Measurements from ENCODE around the gene EXOSC2. TPM values are rescaled to one million over a fixed set of nuclear protein-coding genes. Genes with fewer than 3 reads are reported as not detected.

Gene EXOSC2
- total and polyA plus RNA-seq, 3 experiments from 2014 or later = 24.2 to 88.4 (median 83.5) TPM

- no peak overlapping the region for H3K27ac ChIP-seq (ENCODE audit: low read depth, low read length)
- H3K36me3 ChIP-seq (ENCODE audit: insufficient read depth, low read length) = no peaks in the 10 kb centered on the region
- H3K4me1 ChIP-seq (ENCODE audit: insufficient read depth, low read length) = no peaks in the 10 kb centered on the region
- H3K27me3 ChIP-seq (ENCODE audit: insufficient read depth, low read length, poor library complexity, severe bottlenecking) = no peaks in the 10 kb centered on the region
- Mint-ChIP-seq H3K4me1 (peaks cover 3 to 30% (median 15%) of the 10 kb centered on the region in 3 donors), H3K27ac (peak overlapping the region in 1 of 8 donors; percentile 31), H3K4me3 (no peak overlapping the region), H3K36me3 (peaks cover 0 to 3% (median 2%) of the 10 kb centered on the region in 3 donors), H3K27me3 (no peaks in the 10 kb centered on the region), H3K9me3 (no peaks in the 10 kb centered on the region)
- no peaks in the 10 kb centered on the region for H3K9me3 ChIP-seq (ENCODE audit: low read length)
- no peak overlapping the region for H3K4me3 ChIP-seq (ENCODE audit: low read length)
- CTCF ChIA-PET = no interaction called here
- DNase-seq = no peak
- POLR2A ChIA-PET = no interaction called here
These were observed 48.4 kb downstream of the EXOSC2 start for GRCh38 chr9:130741831-130742449.

DNA sequence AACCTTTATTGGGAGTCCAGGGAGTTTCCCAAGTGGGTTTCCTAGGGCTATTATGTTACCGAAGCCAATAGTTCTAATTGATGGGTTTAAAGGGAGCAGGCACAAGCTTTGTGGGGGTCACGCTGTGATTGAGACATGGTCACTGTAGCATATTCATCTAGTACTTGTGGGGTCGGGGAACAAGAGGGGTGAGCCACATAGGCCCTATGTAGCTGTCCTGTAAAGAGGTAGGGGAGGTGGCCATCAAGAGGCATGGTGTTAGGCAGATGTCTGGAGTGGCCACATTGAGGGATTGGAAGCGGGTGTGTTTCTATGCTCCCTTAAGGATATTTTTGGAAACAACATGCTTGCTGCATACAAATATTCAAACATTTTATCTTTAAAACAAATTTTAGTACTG, 50.1 kb downstream of the EXOSC2 start:
- Mint-ChIP-seq H3K27me3 (no peaks in the 10 kb centered on the region), H3K9me3 (no peaks in the 10 kb centered on the region), H3K4me3 (no peak overlapping the region), H3K4me1 (peaks cover 3 to 36% (median 15%) of the 10 kb centered on the region in 3 donors), H3K27ac (peak overlapping the region in 2 of 8 donors; percentile 40 to 51), H3K36me3 (peaks cover 0 to 3% (median 2%) of the 10 kb centered on the region in 3 donors)
- Histone ChIP-seq H3K27ac (ENCODE audit: low read depth, low read length) (no peak overlapping the region), H3K36me3 (ENCODE audit: insufficient read depth, low read length) (no peaks in the 10 kb centered on the region), H3K4me1 (ENCODE audit: insufficient read depth, low read length) (no peaks in the 10 kb centered on the region), H3K9me3 (ENCODE audit: low read length) (no peaks in the 10 kb centered on the region), H3K4me3 (ENCODE audit: low read length) (no peak overlapping the region), H3K27me3 (ENCODE audit: insufficient read depth, low read length, poor library complexity, severe bottlenecking) (no peaks in the 10 kb centered on the region)
- CTCF ChIA-PET = interaction anchor here (1.0 kb wide), 1 partner anchor 8 kb away, joined by 3 read pairs; no protein-coding TSS in a partner anchor
- POLR2A ChIA-PET = no interaction called here
- DNase-seq = no peak

- H3K4me3 Mint-ChIP-seq = no peak overlapping the region
- H3K4me3 ChIP-seq (ENCODE audit: low read length) = no peak overlapping the region
- no peaks in the 10 kb centered on the region for H3K36me3 ChIP-seq (ENCODE audit: insufficient read depth, low read length)
- H3K27ac ChIP-seq (ENCODE audit: low read depth, low read length) = no peak overlapping the region
- H3K27ac Mint-ChIP-seq = no peak overlapping the region
- no peaks in the 10 kb centered on the region for H3K4me1 ChIP-seq (ENCODE audit: insufficient read depth, low read length)
- CTCF ChIA-PET = no interaction called here
- POLR2A ChIA-PET = no interaction called here
- DNase-seq = no peak
- no peaks in the 10 kb centered on the region for H3K27me3 ChIP-seq (ENCODE audit: insufficient read depth, low read length, poor library complexity, severe bottlenecking)
- H3K9me3 Mint-ChIP-seq = no peaks in the 10 kb centered on the region
- no peaks in the 10 kb centered on the region for H3K27me3 Mint-ChIP-seq
- no peaks in the 10 kb centered on the region for H3K9me3 ChIP-seq (ENCODE audit: low read length)
- H3K36me3 Mint-ChIP-seq = peaks cover 0 to 3% (median 2%) of the 10 kb centered on the region in 3 donors
- H3K4me1 Mint-ChIP-seq = peaks cover 3 to 32% (median 11%) of the 10 kb centered on the region in 3 donors
These were observed 51.7 kb downstream of the EXOSC2 start for GRCh38 chr9:130745210-130745800.

DNA sequence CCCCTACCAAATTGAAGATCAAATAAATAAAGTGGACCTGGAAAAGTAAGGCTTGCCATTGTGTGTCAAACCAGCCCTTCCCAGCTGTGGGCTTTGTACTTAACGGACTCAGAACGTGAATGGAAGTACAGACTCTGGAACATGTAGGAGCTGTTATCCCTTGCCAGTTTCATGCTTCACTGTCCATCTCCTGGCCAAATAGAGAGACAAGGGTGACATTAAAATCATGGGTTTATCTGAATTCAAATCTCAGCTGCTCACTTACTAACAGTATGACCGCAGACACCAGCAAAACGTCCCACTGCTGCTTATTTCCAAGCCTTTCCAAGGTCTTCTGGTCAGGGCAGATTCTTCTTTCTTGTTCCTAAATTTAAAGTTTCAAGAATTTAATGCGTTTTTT, 52.2 kb downstream of the EXOSC2 start:
- Mint-ChIP-seq H3K27ac (no peak overlapping the region), H3K4me3 (no peak overlapping the region), H3K36me3 (peaks cover 0 to 2% (median 0%) of the 10 kb centered on the region in 3 donors), H3K4me1 (peaks cover 3 to 27% (median 11%) of the 10 kb centered on the region in 3 donors), H3K9me3 (no peaks in the 10 kb centered on the region), H3K27me3 (no peaks in the 10 kb centered on the region)
- H3K36me3 ChIP-seq (ENCODE audit: insufficient read depth, low read length) = no peaks in the 10 kb centered on the region
- H3K27ac ChIP-seq (ENCODE audit: low read depth, low read length) = no peak overlapping the region
- no peak for DNase-seq
- H3K27me3 ChIP-seq (ENCODE audit: insufficient read depth, low read length, poor library complexity, severe bottlenecking) = no peaks in the 10 kb centered on the region
- CTCF ChIA-PET = no interaction called here
- POLR2A ChIA-PET = no interaction called here
- no peaks in the 10 kb centered on the region for H3K4me1 ChIP-seq (ENCODE audit: insufficient read depth, low read length)
- H3K9me3 ChIP-seq (ENCODE audit: low read length) = no peaks in the 10 kb centered on the region
- no peak overlapping the region for H3K4me3 ChIP-seq (ENCODE audit: low read length)

DNA sequence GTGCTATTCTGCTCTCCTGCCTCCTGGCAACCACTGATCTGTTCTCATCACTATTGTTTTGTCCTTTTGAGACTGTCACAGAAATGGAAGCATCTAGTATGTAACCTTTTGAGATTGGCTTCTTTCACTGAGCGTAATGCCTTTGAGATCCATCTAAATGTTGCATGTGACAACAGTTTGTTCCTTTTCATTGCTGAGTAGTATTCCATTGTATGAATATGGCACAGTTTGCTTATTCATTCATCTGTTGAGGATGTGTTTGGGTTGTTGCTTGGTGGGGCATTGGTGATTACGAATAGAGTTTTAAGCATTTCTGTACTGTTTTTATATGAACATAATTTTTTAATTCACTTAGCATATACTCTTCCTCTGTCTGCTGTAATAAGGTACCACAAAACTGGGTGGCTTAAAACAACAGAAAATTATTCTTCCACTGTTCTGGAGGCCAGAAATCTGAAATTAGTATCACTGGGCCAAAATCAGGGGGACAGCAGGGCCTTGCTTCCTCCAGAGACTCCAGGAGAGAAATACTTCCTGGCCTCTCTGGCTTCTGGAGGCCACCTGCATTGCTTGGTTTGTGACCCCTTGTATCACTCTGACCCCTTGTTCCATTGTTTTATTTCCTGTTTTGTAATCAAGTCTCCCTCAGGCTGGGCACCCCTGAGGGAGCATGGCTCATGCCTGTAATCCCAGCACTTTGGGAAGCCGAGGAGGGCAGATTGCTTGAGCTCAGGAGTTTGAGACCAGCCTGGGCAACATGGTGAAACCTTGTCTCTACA, 53.0 kb downstream of the EXOSC2 start:
- POLR2A ChIA-PET = no interaction called here
- H3K4me1 ChIP-seq (ENCODE audit: insufficient read depth, low read length) = no peaks in the 10 kb centered on the region
- no peaks in the 10 kb centered on the region for H3K36me3 ChIP-seq (ENCODE audit: insufficient read depth, low read length)

GRCh38 chr9:130751631-130752355, 58.2 kb downstream of the EXOSC2 start:
- Histone ChIP-seq H3K4me1 (ENCODE audit: insufficient read depth, low read length) (no peaks in the 10 kb centered on the region), H3K9me3 (ENCODE audit: low read length) (no peaks in the 10 kb centered on the region), H3K27me3 (ENCODE audit: insufficient read depth, low read length, poor library complexity, severe bottlenecking) (no peaks in the 10 kb centered on the region), H3K27ac (ENCODE audit: low read depth, low read length) (no peak overlapping the region), H3K36me3 (ENCODE audit: insufficient read depth, low read length) (no peaks in the 10 kb centered on the region), H3K4me3 (ENCODE audit: low read length) (no peak overlapping the region)
- Mint-ChIP-seq H3K4me3 (no peak overlapping the region), H3K4me1 (peaks cover 4 to 32% (median 9%) of the 10 kb centered on the region in 3 donors), H3K27me3 (no peaks in the 10 kb centered on the region), H3K27ac (no peak overlapping the region), H3K36me3 (no peaks in the 10 kb centered on the region), H3K9me3 (no peaks in the 10 kb centered on the region)
- no peak for DNase-seq
- ChIA-PET POLR2A (no interaction called here), CTCF (no interaction called here)

More for the DNA sequence above, 53.0 kb downstream of the EXOSC2 start:
- no peaks in the 10 kb centered on the region for H3K27me3 Mint-ChIP-seq
- CTCF ChIA-PET = no interaction called here
- Histone ChIP-seq H3K4me3 (ENCODE audit: low read length) (no peak overlapping the region), H3K9me3 (ENCODE audit: low read length) (no peaks in the 10 kb centered on the region), H3K27me3 (ENCODE audit: insufficient read depth, low read length, poor library complexity, severe bottlenecking) (no peaks in the 10 kb centered on the region), H3K27ac (ENCODE audit: low read depth, low read length) (no peak overlapping the region)
- no peaks in the 10 kb centered on the region for H3K9me3 Mint-ChIP-seq
- no peak overlapping the region for H3K4me3 Mint-ChIP-seq
- H3K27ac Mint-ChIP-seq = no peak overlapping the region
- peaks cover 3 to 20% (median 11%) of the 10 kb centered on the region in 3 donors for H3K4me1 Mint-ChIP-seq
- no peak for DNase-seq
- peaks cover 0 to 2% (median 0%) of the 10 kb centered on the region in 3 donors for H3K36me3 Mint-ChIP-seq

Measured in CD8-positive, alpha-beta memory T cell (primary cell).